Measurements from ENCODE around the gene ITGAV. TPM values are rescaled to one million over a fixed set of nuclear protein-coding genes. Genes with fewer than 3 reads are reported as not detected.

The ITGAV gene
- total RNA-seq, 6 donors from 2014 or later = 19.9 to 75.4 (median 58.7) TPM

DNA sequence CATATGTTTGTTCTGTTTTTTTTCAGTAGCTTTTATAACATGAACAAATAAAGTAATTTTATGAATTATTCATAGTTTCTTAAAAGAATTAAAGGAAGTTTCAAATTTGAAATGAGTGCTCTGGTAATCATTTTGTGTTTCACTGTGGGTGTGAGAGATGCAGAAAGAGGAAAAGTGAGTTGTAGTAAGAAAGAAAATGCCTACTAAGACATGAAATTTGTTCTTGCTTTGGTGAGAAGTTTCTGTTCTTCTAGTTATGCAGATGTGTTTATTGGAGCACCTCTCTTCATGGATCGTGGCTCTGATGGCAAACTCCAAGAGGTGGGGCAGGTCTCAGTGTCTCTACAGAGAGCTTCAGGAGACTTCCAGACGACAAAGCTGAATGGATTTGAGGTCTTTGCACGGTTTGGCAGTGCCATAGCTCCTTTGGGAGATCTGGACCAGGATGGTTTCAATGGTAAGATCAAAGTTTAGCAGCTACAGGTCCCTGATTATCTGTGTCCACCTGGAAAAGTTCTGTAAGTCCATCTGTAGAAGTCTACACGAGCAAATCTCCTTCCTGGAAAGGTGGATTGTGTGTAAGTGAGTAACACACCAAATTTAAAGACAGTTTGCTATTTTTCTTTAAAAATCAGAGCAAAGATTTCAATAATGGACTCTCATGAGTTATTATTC is 51.4 kb downstream of the ITGAV start:
- Histone ChIP-seq H3K9me3 (no peaks in the 10 kb centered on the region), H3K36me3 (peaks cover 0 to 70% (median 10%) of the 10 kb centered on the region in 4 donors), H3K4me3 (no peak overlapping the region), H3K4me1 (no peaks in the 10 kb centered on the region), H3K27ac (peak overlapping the region in 1 of 4 donors; percentile 42), H3K27me3 (no peaks in the 10 kb centered on the region)
- 74 to 78% methylated on average over 4 of the region's 4 CpGs for WGBS, 2 donors
- DNase-seq (no peak), ATAC-seq (ENCODE audit: low FRiP score in 2 of 2) (no peak)
- TF ChIP-seq POLR2A (IDR thresholded peaks at IDR 0.05) (no peak), EP300 (IDR thresholded peaks at IDR 0.05) (no peak), POLR2AphosphoS5 (IDR thresholded peaks at IDR 0.05) (no peak)
- TF ChIP-seq, protein P1, sequence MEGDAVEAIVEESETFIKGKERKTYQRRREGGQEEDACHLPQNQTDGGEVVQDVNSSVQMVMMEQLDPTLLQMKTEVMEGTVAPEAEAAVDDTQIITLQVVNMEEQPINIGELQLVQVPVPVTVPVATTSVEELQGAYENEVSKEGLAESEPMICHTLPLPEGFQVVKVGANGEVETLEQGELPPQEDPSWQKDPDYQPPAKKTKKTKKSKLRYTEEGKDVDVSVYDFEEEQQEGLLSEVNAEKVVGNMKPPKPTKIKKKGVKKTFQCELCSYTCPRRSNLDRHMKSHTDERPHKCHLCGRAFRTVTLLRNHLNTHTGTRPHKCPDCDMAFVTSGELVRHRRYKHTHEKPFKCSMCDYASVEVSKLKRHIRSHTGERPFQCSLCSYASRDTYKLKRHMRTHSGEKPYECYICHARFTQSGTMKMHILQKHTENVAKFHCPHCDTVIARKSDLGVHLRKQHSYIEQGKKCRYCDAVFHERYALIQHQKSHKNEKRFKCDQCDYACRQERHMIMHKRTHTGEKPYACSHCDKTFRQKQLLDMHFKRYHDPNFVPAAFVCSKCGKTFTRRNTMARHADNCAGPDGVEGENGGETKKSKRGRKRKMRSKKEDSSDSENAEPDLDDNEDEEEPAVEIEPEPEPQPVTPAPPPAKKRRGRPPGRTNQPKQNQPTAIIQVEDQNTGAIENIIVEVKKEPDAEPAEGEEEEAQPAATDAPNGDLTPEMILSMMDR (IDR thresholded peaks at IDR 0.05) = no peak

DNA sequence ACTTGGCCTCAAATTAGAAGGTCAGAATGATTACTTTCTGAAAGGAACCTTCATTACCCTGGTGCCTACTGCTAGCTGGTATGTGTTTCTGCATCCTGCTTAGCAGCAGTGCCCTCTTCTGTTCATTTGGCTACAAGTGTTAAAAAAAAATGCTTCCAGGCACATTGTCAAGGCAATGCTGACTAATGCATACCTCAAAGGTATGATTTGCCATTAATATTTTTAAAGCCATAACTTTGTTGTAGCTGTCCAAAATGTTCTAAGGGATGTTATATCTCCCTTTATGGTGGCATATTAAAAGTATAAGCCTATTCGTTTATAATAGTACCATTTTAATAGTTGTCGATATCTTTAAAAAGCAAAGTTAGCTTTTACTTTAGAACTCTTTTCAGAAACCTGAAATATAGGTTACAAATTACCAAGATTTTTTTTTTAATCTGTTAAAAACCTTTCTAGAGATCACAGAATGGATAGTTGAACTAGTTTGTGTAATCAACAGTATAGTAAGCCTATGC is 52.0 kb downstream of the ITGAV start:
- peaks cover 0 to 75% (median 10%) of the 10 kb centered on the region in 4 donors for H3K36me3 ChIP-seq
- no peak for TF ChIP-seq POLR2A (IDR thresholded peaks at IDR 0.05)
- TF ChIP-seq, protein P1 (IDR thresholded peaks at IDR 0.05) = peak; percentile 37 to 72 (median 53)

DNA sequence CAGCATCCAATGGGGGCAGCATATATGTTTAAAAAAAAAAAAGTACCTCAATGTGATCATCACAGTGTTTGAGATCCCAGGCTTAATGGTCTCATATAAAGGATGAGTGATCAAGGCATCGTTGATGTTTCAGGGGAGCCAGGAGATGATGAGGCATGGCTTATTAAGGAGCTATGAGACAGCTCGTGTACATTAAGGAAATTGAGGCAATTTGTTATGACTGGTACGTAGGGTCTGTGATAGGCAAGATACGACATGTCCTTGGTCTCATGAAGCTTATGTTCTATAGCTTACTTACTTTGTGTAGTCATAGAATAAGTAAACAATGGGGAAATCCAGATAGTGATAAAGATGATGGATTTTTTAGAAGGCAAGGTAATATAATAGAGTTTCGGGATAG is 54.9 kb downstream of the ITGAV start:
- Histone ChIP-seq H3K36me3 (peaks cover 0 to 76% (median 11%) of the 10 kb centered on the region in 4 donors), H3K27ac (no peak overlapping the region), H3K4me1 (no peaks in the 10 kb centered on the region), H3K4me3 (no peak overlapping the region), H3K27me3 (no peaks in the 10 kb centered on the region), H3K9me3 (no peaks in the 10 kb centered on the region)
- TF ChIP-seq, protein P1 (IDR thresholded peaks at IDR 0.05) = no peak
- TF ChIP-seq POLR2AphosphoS5 (IDR thresholded peaks at IDR 0.05) = no peak
- no peak for TF ChIP-seq EP300 (IDR thresholded peaks at IDR 0.05)
- no peak for TF ChIP-seq POLR2A (IDR thresholded peaks at IDR 0.05)
- DNase-seq (no peak), ATAC-seq (ENCODE audit: low FRiP score in 2 of 2) (no peak)
- 89 to 92% methylated on average over 5 of the region's 5 CpGs for WGBS, 2 donors

More for the DNA sequence above, 52.0 kb downstream of the ITGAV start:
- H3K9me3 ChIP-seq = no peaks in the 10 kb centered on the region
- DNase-seq (no peak), ATAC-seq (ENCODE audit: low FRiP score in 2 of 2) (peak; percentile 80 to 84)
- H3K27ac ChIP-seq = no peak overlapping the region
- no peaks in the 10 kb centered on the region for H3K27me3 ChIP-seq
- H3K4me1 ChIP-seq = no peaks in the 10 kb centered on the region
- 90 to 97% methylated on average over 2 of the region's 2 CpGs for WGBS, 2 donors
- no peak overlapping the region for H3K4me3 ChIP-seq

DNA sequence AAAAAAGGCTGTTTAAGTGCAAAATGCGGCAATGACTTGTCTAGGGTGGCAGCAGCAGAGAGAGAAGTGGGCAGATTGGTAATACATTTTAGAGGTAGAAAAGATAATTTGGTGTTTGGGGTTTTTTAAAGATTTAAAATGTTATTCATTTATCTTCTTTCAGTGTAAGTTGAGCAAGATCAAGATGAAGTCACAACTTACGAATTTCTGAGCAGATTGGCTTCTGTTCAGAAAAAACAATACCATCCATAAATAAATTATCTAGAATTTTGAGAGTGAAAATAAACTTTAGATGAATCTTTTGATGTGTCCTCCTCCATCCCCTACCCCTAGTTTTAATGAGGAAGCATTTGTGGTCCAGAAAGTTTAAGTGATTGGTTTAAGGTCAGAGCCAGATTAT is 56.1 kb downstream of the ITGAV start:
- H3K27me3 ChIP-seq = no peaks in the 10 kb centered on the region
- WGBS, 2 donors = 77 to 91% methylated on average over 2 of the region's 2 CpGs
- TF ChIP-seq POLR2A (IDR thresholded peaks at IDR 0.05) = no peak
- TF ChIP-seq, protein P1 (IDR thresholded peaks at IDR 0.05) = no peak
- no peak for TF ChIP-seq POLR2AphosphoS5 (IDR thresholded peaks at IDR 0.05)
- no peak for TF ChIP-seq EP300 (IDR thresholded peaks at IDR 0.05)
- H3K36me3 ChIP-seq = peaks cover 0 to 77% (median 10%) of the 10 kb centered on the region in 4 donors
- no peaks in the 10 kb centered on the region for H3K4me1 ChIP-seq
- ATAC-seq (ENCODE audit: low FRiP score in 2 of 2) (no peak), DNase-seq (no peak)
- no peak overlapping the region for H3K4me3 ChIP-seq
- no peaks in the 10 kb centered on the region for H3K9me3 ChIP-seq
- H3K27ac ChIP-seq = no peak overlapping the region

DNA sequence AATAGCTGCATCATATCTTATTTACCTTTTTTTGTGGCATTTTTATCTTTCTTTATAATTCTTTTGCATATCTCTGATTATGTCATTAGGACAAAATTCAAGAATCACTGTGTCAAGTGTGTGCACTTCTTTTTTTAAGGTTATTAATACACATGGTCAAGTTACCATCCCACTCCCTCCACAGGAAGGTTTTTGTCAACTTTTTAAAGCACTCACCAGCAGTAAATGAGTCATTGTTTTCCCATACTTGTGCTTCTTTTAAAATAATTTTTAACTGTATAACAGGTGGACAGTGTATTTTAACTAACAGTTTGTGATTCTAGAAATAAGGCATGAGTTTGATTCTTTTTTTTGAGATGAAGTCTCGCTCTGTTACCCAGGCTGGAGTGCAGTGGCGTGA is 58.3 kb downstream of the ITGAV start:
- ATAC-seq (ENCODE audit: low FRiP score in 2 of 2) = no peak
- H3K36me3 ChIP-seq = peaks cover 0 to 73% (median 9%) of the 10 kb centered on the region in 4 donors
- WGBS, 2 donors = 100% methylated on average over 2 of the region's 2 CpGs

More for the DNA sequence above, 58.3 kb downstream of the ITGAV start:
- no peak for DNase-seq
- H3K9me3 ChIP-seq = no peaks in the 10 kb centered on the region
- H3K27ac ChIP-seq = no peak overlapping the region
- H3K4me1 ChIP-seq = no peaks in the 10 kb centered on the region
- no peak overlapping the region for H3K4me3 ChIP-seq
- H3K27me3 ChIP-seq = no peaks in the 10 kb centered on the region
- no peak for TF ChIP-seq POLR2AphosphoS5 (IDR thresholded peaks at IDR 0.05)
- no peak for TF ChIP-seq POLR2A (IDR thresholded peaks at IDR 0.05)
- TF ChIP-seq, protein P1 (IDR thresholded peaks at IDR 0.05) = no peak
- no peak for TF ChIP-seq EP300 (IDR thresholded peaks at IDR 0.05)
